Tibial nerve (tissue), 3 donors: ENCODE results near the gene ABLIM3.

Source experiments
- CTCF ChIP-seq, 5 experiments: fragments of 200-600 bp in 3 of 5; fragments of 450-650 bp in 2 of 5; sonication (generic) in 3 of 5; IDR thresholded peaks; one replicate each; pipeline ENCODE4 v1.5.1; 2016 to 2019; ENCODE audit warnings: antibody characterized with exemption in 5 of 5, mild to moderate bottlenecking in 3 of 5, moderate library complexity in 2 of 5
- POLR2A ChIP-seq, 2 donors: fragments of 450-650 bp; IDR thresholded peaks; one replicate each; pipeline ENCODE4 v1.6.1; 2017; ENCODE audit warnings: antibody characterized with exemption in 2 of 2, mild to moderate bottlenecking in 2 of 2, moderate library complexity in 2 of 2

- TF ChIP-seq CTCF (IDR thresholded peaks at IDR 0.05): no peak
- no peak for TF ChIP-seq POLR2A (IDR thresholded peaks at IDR 0.05)
Observed at GRCh38 chr5:149254506-149254905, 113.2 kb downstream of the ABLIM3 start.
